Calu3 (cell line): Measurements from ENCODE around the gene PPP1R1A. TPM values are rescaled to one million over a fixed set of nuclear protein-coding genes. Genes with fewer than 3 reads are reported as not detected.

Source experiments
- BruUV-seq: library from RNA; stranded (reverse); fragments of 400-500 nt; replicated peaks from 2 replicates; lab custom pipeline; 2021; lab: Mats Ljungman, UMichigan
- CTCF ChIA-PET: fragments of 300-600 bp; sonication (Branson Sonifier 250); formaldehyde crosslinking; loops from one replicate; lab custom pipeline; 2022; ENCODE audit warnings: antibody characterized with exemption; lab: Charles Lee
- DNase-seq: peaks from one replicate; pipeline ENCODE4 v3.0.0; 2022
- H3K27ac Mint-ChIP-seq: one replicate; pipeline ENCODE4 v1.8.0; 2022; ENCODE audit warnings: mixed read lengths; ENCODE audit not compliant: unreplicated experiment
- H3K27me3 Mint-ChIP-seq: one replicate; pipeline ENCODE4 v1.8.0; 2022; ENCODE audit warnings: mixed read lengths; ENCODE audit not compliant: unreplicated experiment
- H3K36me3 Mint-ChIP-seq: one replicate; pipeline ENCODE4 v1.8.0; 2022; ENCODE audit warnings: mild to moderate bottlenecking, moderate library complexity, mixed read lengths; ENCODE audit not compliant: insufficient read depth, unreplicated experiment
- H3K4me1 Mint-ChIP-seq: one replicate; pipeline ENCODE4 v1.8.0; 2022; ENCODE audit warnings: mild to moderate bottlenecking, low read depth, mixed read lengths; ENCODE audit not compliant: unreplicated experiment
- H3K4me3 Mint-ChIP-seq: one replicate; pipeline ENCODE4 v1.8.0; 2022; ENCODE audit warnings: mild to moderate bottlenecking, low read depth, moderate library complexity, mixed read lengths; ENCODE audit not compliant: unreplicated experiment
- H3K9me3 Mint-ChIP-seq: one replicate; pipeline ENCODE4 v1.8.0; 2022; ENCODE audit warnings: low read depth, mixed read lengths; ENCODE audit not compliant: unreplicated experiment
- intact Hi-C: fragments of 100-400 bp; cut with micrococcal nuclease; formaldehyde crosslinking; loops from one replicate; pipeline ENCODE4 v1.10.0; 2022; ENCODE audit not compliant: unreplicated experiment
- total RNA-seq: library from RNA; stranded (reverse); gene quantifications from 2 replicates; pipeline ENCODE4 v1.2.3, GENCODE V29; 2022
- TF ChIP-seq, protein P1 (sequence below): fragments of 200-600 bp; IDR thresholded peaks from one replicate; pipeline ENCODE4 v1.8.0; 2022; ENCODE audit warnings: antibody characterized with exemption; ENCODE audit not compliant: unreplicated experiment

PPP1R1A gene
- total RNA-seq, 1 experiment from 2014 or later, result 0.26 TPM

DNA sequence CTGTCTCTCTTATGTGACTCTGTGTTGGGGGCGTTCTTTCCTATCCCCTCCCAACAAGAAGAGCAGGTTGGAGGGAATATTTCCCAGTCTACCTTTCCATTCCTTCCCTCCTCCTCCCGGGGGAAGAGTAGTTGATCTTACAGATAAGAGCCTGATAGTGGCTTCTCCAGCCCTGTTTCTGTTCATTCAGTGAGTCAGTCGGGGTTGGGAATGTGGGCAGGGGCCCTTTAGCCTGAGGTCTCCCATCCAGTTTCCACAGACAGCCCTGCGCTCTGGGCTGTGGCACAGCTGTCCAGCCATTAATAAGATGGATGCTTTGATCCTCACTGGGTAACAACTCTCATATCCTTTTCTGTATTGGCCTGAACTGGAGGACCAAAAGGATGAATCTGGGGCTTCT lies 18.1 kb upstream of the PPP1R1A start:
- CTCF ChIA-PET, result no interaction called here
- BruUV-seq, result no TSS peak
- H3K9me3 Mint-ChIP-seq, result no peaks in the 10 kb centered on the region
- TF ChIP-seq, protein P1, sequence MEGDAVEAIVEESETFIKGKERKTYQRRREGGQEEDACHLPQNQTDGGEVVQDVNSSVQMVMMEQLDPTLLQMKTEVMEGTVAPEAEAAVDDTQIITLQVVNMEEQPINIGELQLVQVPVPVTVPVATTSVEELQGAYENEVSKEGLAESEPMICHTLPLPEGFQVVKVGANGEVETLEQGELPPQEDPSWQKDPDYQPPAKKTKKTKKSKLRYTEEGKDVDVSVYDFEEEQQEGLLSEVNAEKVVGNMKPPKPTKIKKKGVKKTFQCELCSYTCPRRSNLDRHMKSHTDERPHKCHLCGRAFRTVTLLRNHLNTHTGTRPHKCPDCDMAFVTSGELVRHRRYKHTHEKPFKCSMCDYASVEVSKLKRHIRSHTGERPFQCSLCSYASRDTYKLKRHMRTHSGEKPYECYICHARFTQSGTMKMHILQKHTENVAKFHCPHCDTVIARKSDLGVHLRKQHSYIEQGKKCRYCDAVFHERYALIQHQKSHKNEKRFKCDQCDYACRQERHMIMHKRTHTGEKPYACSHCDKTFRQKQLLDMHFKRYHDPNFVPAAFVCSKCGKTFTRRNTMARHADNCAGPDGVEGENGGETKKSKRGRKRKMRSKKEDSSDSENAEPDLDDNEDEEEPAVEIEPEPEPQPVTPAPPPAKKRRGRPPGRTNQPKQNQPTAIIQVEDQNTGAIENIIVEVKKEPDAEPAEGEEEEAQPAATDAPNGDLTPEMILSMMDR, result no peak
- no peaks in the 10 kb centered on the region for H3K36me3 Mint-ChIP-seq
- DNase-seq, result no peak
- no peak overlapping the region for H3K4me3 Mint-ChIP-seq
- H3K27ac Mint-ChIP-seq, result no peak overlapping the region
- H3K27me3 Mint-ChIP-seq, result peaks cover 57% of the 10 kb centered on the region
- intact Hi-C loops, result no loop called here
- H3K4me1 Mint-ChIP-seq, result peaks cover 8% of the 10 kb centered on the region

DNA sequence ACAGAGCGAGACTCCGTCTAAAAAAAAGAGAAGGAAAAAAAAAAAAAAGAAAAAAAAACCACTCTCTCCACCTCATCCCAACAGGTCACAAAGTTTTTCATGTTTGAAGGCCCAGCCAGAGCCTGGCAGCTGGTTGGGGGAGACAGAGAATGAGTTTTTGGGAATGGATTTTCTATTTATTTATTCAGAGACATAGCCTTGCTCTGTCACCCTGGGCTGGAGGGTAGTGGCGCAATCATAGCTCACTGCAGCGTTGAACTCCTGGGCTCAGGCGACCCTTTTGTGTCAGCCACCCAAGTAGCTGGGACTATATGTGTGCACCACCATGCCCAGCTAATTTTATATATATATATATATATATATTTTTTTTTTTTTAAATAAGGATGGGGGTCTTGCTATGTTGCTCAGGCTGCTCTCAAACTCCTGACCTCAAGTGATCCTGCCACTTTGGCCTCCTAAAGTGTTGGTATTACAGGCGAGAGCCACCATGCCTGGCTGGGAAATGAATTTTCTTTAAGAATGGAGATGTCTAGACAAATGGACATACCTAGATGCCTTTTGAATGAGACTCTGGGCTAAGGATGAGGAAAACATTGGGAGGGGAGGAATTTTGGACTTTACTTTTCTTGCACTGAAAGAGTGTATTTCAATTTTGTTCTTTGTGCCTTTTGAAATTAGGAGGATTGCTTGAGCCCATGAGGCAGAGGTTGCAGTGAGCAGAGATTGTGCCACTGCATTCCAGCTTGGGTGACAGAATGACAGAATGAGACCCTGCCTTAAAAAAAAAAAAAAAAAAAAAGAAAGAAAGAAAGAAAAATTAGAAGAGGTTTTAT lies 16.9 kb upstream of the PPP1R1A start:
- no peak for DNase-seq
- no peaks in the 10 kb centered on the region for H3K9me3 Mint-ChIP-seq
- H3K36me3 Mint-ChIP-seq, result no peaks in the 10 kb centered on the region
- intact Hi-C loops, result no loop called here
- BruUV-seq, result no TSS peak
- H3K4me1 Mint-ChIP-seq, result peaks cover 8% of the 10 kb centered on the region
- H3K27me3 Mint-ChIP-seq, result peaks cover 55% of the 10 kb centered on the region
- no peak overlapping the region for H3K27ac Mint-ChIP-seq
- TF ChIP-seq, protein P1, result no peak
- CTCF ChIA-PET, result interaction anchor here (0.6 to 0.7 kb wide), 2 partner anchors 22 to 711 kb away, joined by 3 read pairs; no protein-coding TSS in a partner anchor
- no peak overlapping the region for H3K4me3 Mint-ChIP-seq

DNA sequence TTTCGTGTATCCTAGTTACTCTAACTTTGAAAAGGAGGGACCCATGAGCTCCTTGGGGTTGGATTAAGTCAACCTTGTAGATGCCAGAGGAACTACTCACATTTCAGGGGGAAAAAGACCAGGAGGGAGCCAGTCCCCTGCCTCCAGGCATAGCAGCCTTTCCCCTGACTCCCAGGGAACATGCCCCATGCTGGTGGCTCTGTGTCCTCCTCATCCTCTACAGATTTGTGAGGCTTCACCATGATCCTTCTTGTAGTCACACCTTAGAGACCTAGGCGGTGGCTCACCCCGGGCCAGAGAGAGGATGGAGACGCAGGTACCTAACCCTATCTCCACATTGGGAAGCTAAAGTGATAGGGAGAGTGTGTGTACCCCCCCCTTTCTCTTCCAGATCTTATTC lies 16.0 kb upstream of the PPP1R1A start:
- TF ChIP-seq, protein P1, result no peak
- intact Hi-C loops, result no loop called here
- BruUV-seq, result no TSS peak
- H3K4me3 Mint-ChIP-seq, result no peak overlapping the region
- CTCF ChIA-PET, result interaction anchor here (0.6 kb wide), 1 partner anchor 89 kb away, joined by 5 read pairs; no protein-coding TSS in a partner anchor
- no peaks in the 10 kb centered on the region for H3K36me3 Mint-ChIP-seq
- peaks cover 55% of the 10 kb centered on the region for H3K27me3 Mint-ChIP-seq
- H3K4me1 Mint-ChIP-seq, result peaks cover 8% of the 10 kb centered on the region
- DNase-seq, result no peak
- no peaks in the 10 kb centered on the region for H3K9me3 Mint-ChIP-seq
- H3K27ac Mint-ChIP-seq, result no peak overlapping the region

DNA sequence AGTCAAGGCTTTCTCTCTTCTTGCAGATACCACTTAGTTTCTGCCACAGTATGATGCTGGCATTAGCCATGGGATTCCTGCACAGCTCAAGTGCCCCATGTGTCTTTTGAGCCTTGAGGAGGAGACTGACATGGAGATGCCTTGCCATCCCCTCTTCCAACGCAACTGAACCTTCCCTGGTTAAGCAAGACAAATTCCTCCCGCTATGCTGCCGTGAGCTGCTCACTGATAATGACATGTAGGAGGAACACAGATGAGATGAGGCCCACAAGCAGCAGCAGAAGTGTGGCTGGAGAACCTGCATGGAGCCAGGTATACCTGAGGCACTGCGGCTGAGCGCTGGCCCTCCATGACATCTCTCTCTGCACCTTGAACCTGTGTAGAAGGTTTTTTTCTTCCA lies 15.4 kb upstream of the PPP1R1A start:
- DNase-seq, result no peak
- Mint-ChIP-seq H3K4me3 (no peak overlapping the region), H3K27me3 (peaks cover 55% of the 10 kb centered on the region), H3K27ac (no peak overlapping the region), H3K4me1 (peaks cover 8% of the 10 kb centered on the region), H3K9me3 (no peaks in the 10 kb centered on the region), H3K36me3 (no peaks in the 10 kb centered on the region)
- CTCF ChIA-PET, result no interaction called here
- no TSS peak for BruUV-seq
- TF ChIP-seq, protein P1, result no peak
- intact Hi-C loops, result loop anchor here (2.0 kb wide), 1 partner anchor 25 kb away; no protein-coding TSS in a partner anchor
